GM23338 (cell line): ENCODE measurements around the gene CUX1.
"Not testable (repeated sequence)": the region's sequence is repeated elsewhere in the genome, so short reads cannot be mapped to it uniquely, and the experiment has no call there.

Experiments used
- EZH2phosphoT487 ChIP-seq: fragments of 200-600 bp; sonication (generic); IDR thresholded peaks from one replicate; pipeline ENCODE4 v1.8.1; 2018; ENCODE audit warnings: antibody characterized with exemption; ENCODE audit not compliant: unreplicated experiment
- POLR2AphosphoS5 ChIP-seq: IDR thresholded peaks from 2 replicates; pipeline ENCODE4 v1.6.1; 2016; ENCODE audit warnings: antibody characterized with exemption, low read depth

GRCh38 chr7:102301367-102301766 lies 483.9 kb downstream of the CUX1 start:
- TF ChIP-seq EZH2phosphoT487, POLR2AphosphoS5: not testable (repeated sequence)
